GM19239 (cell line): ENCODE results near the gene GNAL.

Source experiments
- DNase-seq: peaks from one replicate; pipeline ENCODE4 v3.0.0; 2011; ENCODE audit warnings: low spot score; ENCODE audit not compliant: insufficient read length
- FAIRE-seq: peaks from 2 replicates; lab custom pipeline; 2011; peaks lifted over from hg19 to GRCh38; lab: Jason Lieb, UNC

The GNAL gene

GRCh38 chr18:11932393-11932792, 243.3 kb downstream of the GNAL start:
- no peak for DNase-seq
- FAIRE-seq = no peak
